Measurements from ENCODE around the gene PHTF2. TPM values are rescaled to one million over a fixed set of nuclear protein-coding genes. Genes with fewer than 3 reads are reported as not detected.
"Not testable (repeated sequence)": the region's sequence is repeated elsewhere in the genome, so short reads cannot be mapped to it uniquely, and the experiment has no call there.

PHTF2 gene
- total RNA-seq, 4 donors from 2014 or later: 16.7 to 27.6 (median 19.2) TPM

- TF ChIP-seq CTCF (IDR thresholded peaks at IDR 0.05): no peak
- DNase-seq (ENCODE audit: low spot score) (no peak), ATAC-seq (ENCODE audit: low FRiP score) (no peak)
Measured at GRCh38 chr7:77991656-77992055, 193.1 kb downstream of the PHTF2 start.

GRCh38 chr7:77993838-77994237, 195.3 kb downstream of the PHTF2 start:
- ATAC-seq (ENCODE audit: low FRiP score): no peak
- no peak for TF ChIP-seq CTCF (IDR thresholded peaks at IDR 0.05)
- no peak for DNase-seq (ENCODE audit: low spot score)

- no peak for DNase-seq (ENCODE audit: low spot score)
- no peak for ATAC-seq (ENCODE audit: low FRiP score)
- no peak for TF ChIP-seq CTCF (IDR thresholded peaks at IDR 0.05)
Measured at GRCh38 chr7:77995717-77996116, 197.1 kb downstream of the PHTF2 start.

- not testable (repeated sequence) for ATAC-seq (ENCODE audit: low FRiP score); DNase-seq (ENCODE audit: low spot score)
Measured at GRCh38 chr7:77999168-77999567, 200.6 kb downstream of the PHTF2 start.

GRCh38 chr7:78002021-78002420, 203.4 kb downstream of the PHTF2 start:
- DNase-seq (ENCODE audit: low spot score): no peak
- no peak for TF ChIP-seq CTCF (IDR thresholded peaks at IDR 0.05)
- no peak for ATAC-seq (ENCODE audit: low FRiP score)

- no peak for DNase-seq (ENCODE audit: low spot score)
- ATAC-seq (ENCODE audit: low FRiP score): no peak
Measured at GRCh38 chr7:78002715-78003114, 204.1 kb downstream of the PHTF2 start.

GRCh38 chr7:78006063-78006755, 207.6 kb downstream of the PHTF2 start:
- DNase-seq (ENCODE audit: low spot score) (no peak), ATAC-seq (ENCODE audit: low FRiP score) (no peak)
- TF ChIP-seq CTCF (IDR thresholded peaks at IDR 0.05): no peak

More at GRCh38 chr7:78002715-78003114, 204.1 kb downstream of the PHTF2 start:
- TF ChIP-seq CTCF (IDR thresholded peaks at IDR 0.05): no peak

Small RNA genes lying within 50 kb of the gene (small RNA-seq; reads per million reads assigned to genes)
- gene RF00019: not detected

Other genes starting within 250 kb of the PHTF2 start
- 10 to 100 TPM in 1 of 4 donors, 1 to 10 TPM in 3; 7.5 to 31.2 (median 9.0) TPM for gene RSBN1L, start 102.3 kb upstream of the PHTF2 start, total RNA-seq
- gene TMEM60, start 339 bp upstream of the PHTF2 start, total RNA-seq: 10 to 100 TPM in 3 of 4 donors, 1 to 10 TPM in 1; 9.6 to 21.9 (median 14.5) TPM

Data from omental fat pad (tissue), 4 donors.